Measurements from ENCODE around the gene ARHGAP15. TPM values are rescaled to one million over a fixed set of nuclear protein-coding genes. Genes with fewer than 3 reads are reported as not detected.

The ARHGAP15 gene
- polyA plus RNA-seq, 2 of the 4 experiments (the other 2 are of a cell fraction): 0.34 TPM; not detected in 1

GRCh38 chr2:143294068-143294467 lies 164.8 kb downstream of the ARHGAP15 start:
- Histone ChIP-seq H3K4me2 (no peak overlapping the region), H3K4me3 (no peak overlapping the region), H3K27ac (no peak overlapping the region), H3K9me3 (no peaks in the 10 kb centered on the region), H3K4me1 (no peaks in the 10 kb centered on the region)
- FAIRE-seq (no peak), DNase-seq (ENCODE audit: low read depth in 1 of 2, low spot score in 1 of 2) (no peak), ATAC-seq (no peak)
- CTCF ChIA-PET: no interaction called here
- TF ChIP-seq HOXA7 (CRISPR knock-in tag; IDR thresholded peaks at IDR 0.05) (no peak), FOSB (CRISPR knock-in tag; IDR thresholded peaks at IDR 0.05) (no peak), RAD21 (conservative IDR thresholded peaks at IDR 0.05 in 1 of 2, IDR thresholded peaks at IDR 0.05 in 1 of 2) (no peak), MAFK (IDR thresholded peaks at IDR 0.05; ENCODE audit: partially characterized antibody) (no peak), CBX8 (IDR thresholded peaks at IDR 0.05) (no peak), ATOH8 (CRISPR knock-in tag; IDR thresholded peaks at IDR 0.05; ENCODE audit: low read depth) (no peak), RARB (CRISPR knock-in tag; IDR thresholded peaks at IDR 0.05) (no peak), FOSL2 (IDR thresholded peaks at IDR 0.05) (no peak), FOSL2 (CRISPR knock-in tag; IDR thresholded peaks at IDR 0.05) (no peak), EHMT2 (IDR thresholded peaks at IDR 0.05; ENCODE audit: low read depth) (no peak), EP300 (IDR thresholded peaks at IDR 0.05) (no peak), GATA3 (IDR thresholded peaks at IDR 0.05; ENCODE audit: borderline replicate concordance) (no peak), ZFP36 (IDR thresholded peaks at IDR 0.05; ENCODE audit: borderline replicate concordance, partially characterized antibody) (no peak), CEBPB (IDR thresholded peaks at IDR 0.05) (no peak), HES2 (IDR thresholded peaks at IDR 0.05) (no peak), SMC3 (IDR thresholded peaks at IDR 0.05) (no peak), HDAC2 (IDR thresholded peaks at IDR 0.05) (no peak), BHLHE40 (IDR thresholded peaks at IDR 0.05; ENCODE audit: low read depth, low read length) (no peak), SREBF2 (IDR thresholded peaks at IDR 0.05) (no peak), CHD4 (IDR thresholded peaks at IDR 0.05; ENCODE audit: borderline replicate concordance) (no peak), RCOR1 (IDR thresholded peaks at IDR 0.05; ENCODE audit: low read depth, low read length) (no peak)
- POLR2A ChIA-PET: no interaction called here
- WGBS (ENCODE audit: missing lambda C conversion rate): 16% methylated on average over 1 of the region's 1 CpG

GRCh38 chr2:143296089-143296488 lies 166.9 kb downstream of the ARHGAP15 start:
- H3K4me2 ChIP-seq: no peak overlapping the region
- no peaks in the 10 kb centered on the region for H3K9me3 ChIP-seq
- no peak for DNase-seq (ENCODE audit: low read depth in 1 of 2, low spot score in 1 of 2)
- ChIA-PET CTCF (no interaction called here), POLR2A (no interaction called here)
- H3K4me3 ChIP-seq: no peak overlapping the region
- ATAC-seq: no peak
- H3K27ac ChIP-seq: no peak overlapping the region
- FAIRE-seq: no peak
- TF ChIP-seq EHMT2 (IDR thresholded peaks at IDR 0.05; ENCODE audit: low read depth) (no peak), CEBPB (IDR thresholded peaks at IDR 0.05) (no peak), RCOR1 (IDR thresholded peaks at IDR 0.05; ENCODE audit: low read depth, low read length) (no peak)
- 25% methylated on average over 3 of the region's 3 CpGs for WGBS (ENCODE audit: missing lambda C conversion rate)
- H3K4me1 ChIP-seq: no peaks in the 10 kb centered on the region

GRCh38 chr2:143297182-143297581 lies 168.0 kb downstream of the ARHGAP15 start:
- ChIA-PET CTCF (no interaction called here), POLR2A (no interaction called here)
- no peak overlapping the region for H3K4me3 ChIP-seq
- no peak for TF ChIP-seq CEBPB (IDR thresholded peaks at IDR 0.05)
- H3K9me3 ChIP-seq: no peaks in the 10 kb centered on the region
- H3K4me2 ChIP-seq: no peak overlapping the region
- H3K4me1 ChIP-seq: no peaks in the 10 kb centered on the region
- FAIRE-seq (no peak), DNase-seq (ENCODE audit: low read depth in 1 of 2, low spot score in 1 of 2) (no peak), ATAC-seq (no peak)
- H3K27ac ChIP-seq: no peak overlapping the region

- no peaks in the 10 kb centered on the region for H3K9me3 ChIP-seq
- no peaks in the 10 kb centered on the region for H3K4me1 ChIP-seq
- POLR2A ChIA-PET: no interaction called here
- no peak overlapping the region for H3K4me3 ChIP-seq
- no peak for ATAC-seq
- no peak overlapping the region for H3K27ac ChIP-seq
- CTCF ChIA-PET: interaction anchor here (1.3 kb wide), 1 partner anchor 16 kb away, joined by 3 read pairs; no protein-coding TSS in a partner anchor
- TF ChIP-seq EP300 (IDR thresholded peaks at IDR 0.05): no peak
- TF ChIP-seq GATA3 (IDR thresholded peaks at IDR 0.05; ENCODE audit: borderline replicate concordance): no peak
- no peak for TF ChIP-seq POLR2A (IDR thresholded peaks at IDR 0.05; ENCODE audit: low read length)
- no peak for TF ChIP-seq E2F6 (IDR thresholded peaks at IDR 0.05; ENCODE audit: borderline replicate concordance, low read depth)
- TF ChIP-seq MAX (IDR thresholded peaks at IDR 0.05): no peak
- no peak for TF ChIP-seq SREBF2 (IDR thresholded peaks at IDR 0.05)
- no peak for TF ChIP-seq FOSB (CRISPR knock-in tag; IDR thresholded peaks at IDR 0.05)
- TF ChIP-seq ESRRA (IDR thresholded peaks at IDR 0.05; ENCODE audit: borderline replicate concordance, low read length): no peak
- FAIRE-seq: no peak
- no peak for DNase-seq (ENCODE audit: low read depth in 1 of 2, low spot score in 1 of 2)
- no peak overlapping the region for H3K4me2 ChIP-seq
Observed at GRCh38 chr2:143300536-143300935, 171.3 kb downstream of the ARHGAP15 start.

Measured in A549 (cell line).